GM23248 (cell line): Measurements from ENCODE around the gene PALB2. TPM values are rescaled to one million over a fixed set of nuclear protein-coding genes. Genes with fewer than 3 reads are reported as not detected.

ENCODE experiments used
- DNase-seq: peaks from one replicate; pipeline ENCODE4 v3.0.0-alpha.2; 2015
- H2AFZ ChIP-seq: fragments of 200-600 bp; sonication (generic); 2 replicates; pipeline ENCODE4 v1.6.1; 2016; ENCODE audit warnings: antibody characterized with exemption
- H3F3A ChIP-seq: fragments of 200-600 bp; sonication (generic); 2 replicates; pipeline ENCODE4 v1.6.1; 2016; ENCODE audit warnings: mild to moderate bottlenecking, antibody characterized with exemption, mixed run types; ENCODE audit not compliant: insufficient read depth
- H3K27ac ChIP-seq: fragments of 200-600 bp; sonication (generic); 2 replicates; pipeline ENCODE4 v1.5.1; 2016; ENCODE audit warnings: mild to moderate bottlenecking
- H3K27me3 ChIP-seq: fragments of 200-600 bp; sonication (generic); replicated peaks from 2 replicates; pipeline ENCODE4 v1.6.1; 2016; ENCODE audit warnings: mild to moderate bottlenecking; ENCODE audit not compliant: insufficient read depth
- H3K36me3 ChIP-seq: fragments of 200-600 bp; sonication (generic); 2 replicates; pipeline ENCODE4 v1.6.1; 2016; ENCODE audit warnings: low read depth, mild to moderate bottlenecking
- H3K4me1 ChIP-seq: fragments of 200-600 bp; sonication (generic); 2 replicates; pipeline ENCODE4 v1.6.1; 2016; ENCODE audit warnings: mild to moderate bottlenecking; ENCODE audit not compliant: insufficient read depth
- H3K4me2 ChIP-seq: fragments of 200-600 bp; sonication (generic); one replicate; pipeline ENCODE4 v1.6.1; 2016; ENCODE audit warnings: mild to moderate bottlenecking; ENCODE audit not compliant: unreplicated experiment
- H3K4me3 ChIP-seq: fragments of 200-600 bp; sonication (generic); 2 replicates; pipeline ENCODE4 v1.5.1; 2016; ENCODE audit warnings: mild to moderate bottlenecking
- H3K79me2 ChIP-seq: fragments of 200-600 bp; sonication (generic); 2 replicates; pipeline ENCODE4 v1.6.1; 2016; ENCODE audit warnings: mild to moderate bottlenecking; ENCODE audit not compliant: insufficient read depth
- H3K9ac ChIP-seq: fragments of 200-600 bp; sonication (generic); 2 replicates; pipeline ENCODE4 v1.6.1; 2016; ENCODE audit warnings: mild to moderate bottlenecking
- H3K9me2 ChIP-seq: fragments of 200-600 bp; sonication (generic); 2 replicates; pipeline ENCODE4 v1.6.1; 2016; ENCODE audit warnings: mixed run types, mild to moderate bottlenecking, moderate library complexity; ENCODE audit not compliant: insufficient read depth
- H3K9me3 ChIP-seq: fragments of 200-600 bp; sonication (generic); one replicate; pipeline ENCODE4 v1.6.1; 2017; ENCODE audit warnings: low read depth
- H4K20me1 ChIP-seq: fragments of 200-600 bp; sonication (generic); 2 replicates; pipeline ENCODE4 v1.6.0; 2016; ENCODE audit not compliant: insufficient read depth
- EZH2 ChIP-seq: fragments of 200-600 bp; sonication (generic); IDR thresholded peaks from 2 replicates; pipeline ENCODE4 v1.6.1; 2018; ENCODE audit warnings: antibody characterized with exemption, mild to moderate bottlenecking; ENCODE audit not compliant: insufficient read depth, poor library complexity, severe bottlenecking
- EZH2phosphoT487 ChIP-seq: fragments of 200-600 bp; sonication (generic); IDR thresholded peaks from 2 replicates; pipeline ENCODE4 v1.6.1; 2018; ENCODE audit warnings: antibody characterized with exemption, moderate library complexity, mild to moderate bottlenecking, low read depth; ENCODE audit not compliant: insufficient read depth
- WGBS, 2 experiments: methylation state at CpG; one replicate each; pipeline ENCODE4 v1.1.6; 2015 to 2017; ENCODE audit warnings: low lambda C conversion rate in 2 of 2, low coverage in 1 of 2; ENCODE audit errors: missing lambda C conversion rate in 2 of 2; 5-methylcytosine and 5-hydroxymethylcytosine counted together
- in situ Hi-C: fragments of 300-500 bp; cut with MboI; formaldehyde crosslinking; loops from 2 replicates; pipeline ENCODE4 v1.15.0; 2020
- polyA plus RNA-seq: library from polyadenylated mRNA; unstranded; fragments of >200 nt; fragmentation: Nextera tagmentation; extraction: Ambion mirVana; gene quantifications from 2 replicates; pipeline ENCODE4 v1.2.1, GENCODE V29; 2016
- total RNA-seq: library from RNA; depleted of rRNA; stranded (reverse); fragments of >200 nt; shearing (Covaris generic); gene quantifications from 2 replicates; pipeline ENCODE4 v1.2.3, GENCODE V29; 2014; rRNA removed

PALB2 gene
- total RNA-seq (5.4 and 15.3 TPM in 2 replicates), polyA plus RNA-seq (7.8 and 8.5 TPM in 2 replicates)

GRCh38 chr16:23640931-23641765 lies at the start of gene PALB2, which contains the start of gene DCTN5:
PALB2 (minus strand) TSS chr16:23641310; CDS start chr16:23641157, 153 bp downstream.
DCTN5 (plus strand) TSS chr16:23641466; CDS start chr16:23641543, 77 bp downstream.
- Histone ChIP-seq H3K9me2 (no peaks in the 10 kb centered on the region), H3K9me3 (no peaks in the 10 kb centered on the region), H3K36me3 (peaks cover 15% of the 10 kb centered on the region; the same call in 1 of the 2 replicates), H4K20me1 (peaks cover 6% of the 10 kb centered on the region; the same call in 1 of the 2 replicates), H3K27me3 (no peaks in the 10 kb centered on the region), H3K79me2 (peaks cover 78% of the 10 kb centered on the region), H2AFZ (peak within 1 kb of the TSS; percentile 96), H3K4me3 (peak within 1 kb of the TSS; percentile 99), H3K9ac (peak within 1 kb of the TSS; percentile 93), H3F3A (no peaks in the 10 kb centered on the region), H3K4me2 (peak within 1 kb of the TSS; percentile 89), H3K27ac (peak within 1 kb of the TSS; percentile 60), H3K4me1 (peaks cover 7% of the 10 kb centered on the region; the same call in 1 of the 2 replicates)
- TF ChIP-seq EZH2phosphoT487 (no peak), EZH2 (no peak)
- DNase-seq = peak; percentile 99
- in situ Hi-C loops = no loop called here
- WGBS, 2 experiments = 0 to 1% methylated on average over 59 to 64 of the region's 64 CpGs

- Histone ChIP-seq H3K27ac (no peak overlapping the region), H3K9me3 (no peaks in the 10 kb centered on the region), H3K9ac (no peak overlapping the region), H3K4me3 (no peak overlapping the region), H3K4me2 (no peak overlapping the region), H3K27me3 (no peaks in the 10 kb centered on the region), H3K4me1 (no peaks in the 10 kb centered on the region), H3K9me2 (no peaks in the 10 kb centered on the region), H3F3A (no peaks in the 10 kb centered on the region; the same call in 1 of the 2 replicates), H3K79me2 (peaks cover 13% of the 10 kb centered on the region), H3K36me3 (peaks cover 26% of the 10 kb centered on the region), H4K20me1 (no peaks in the 10 kb centered on the region), H2AFZ (no peak overlapping the region)
- TF ChIP-seq EZH2 (no peak), EZH2phosphoT487 (no peak)
- in situ Hi-C loops = loop anchor here (25.0 kb wide), 1 partner anchor 823 kb away; no protein-coding TSS in a partner anchor
- 96 to 97% methylated on average over 36 of the region's 36 CpGs for WGBS, 2 experiments
- DNase-seq = no peak
Observed at GRCh38 chr16:23689442-23690187, 48.5 kb upstream of the PALB2 start.

GRCh38 chr16:23687034-23687808 lies 46.1 kb upstream of the PALB2 start:
- 95 to 96% methylated on average over 16 of the region's 16 CpGs for WGBS, 2 experiments

More at GRCh38 chr16:23687034-23687808, 46.1 kb upstream of the PALB2 start:
- H3K4me2 ChIP-seq = no peak overlapping the region
- H3K9ac ChIP-seq = no peak overlapping the region
- no peaks in the 10 kb centered on the region for H3K9me2 ChIP-seq
- H3K4me1 ChIP-seq = no peaks in the 10 kb centered on the region
- H3F3A ChIP-seq = no peaks in the 10 kb centered on the region
- no peak overlapping the region for H3K27ac ChIP-seq
- peaks cover 29% of the 10 kb centered on the region for H3K79me2 ChIP-seq
- in situ Hi-C loops = loop anchor here (25.0 kb wide), 1 partner anchor 825 kb away; no protein-coding TSS in a partner anchor
- no peak overlapping the region for H2AFZ ChIP-seq
- TF ChIP-seq EZH2phosphoT487 = no peak
- no peak for TF ChIP-seq EZH2
- H3K4me3 ChIP-seq = no peak overlapping the region
- no peak for DNase-seq
- peaks cover 30% of the 10 kb centered on the region for H3K36me3 ChIP-seq
- no peaks in the 10 kb centered on the region for H3K27me3 ChIP-seq
- no peaks in the 10 kb centered on the region for H4K20me1 ChIP-seq
- no peaks in the 10 kb centered on the region for H3K9me3 ChIP-seq
